Measurements from ENCODE around the gene OR8K5. TPM values are rescaled to one million over a fixed set of nuclear protein-coding genes. Genes with fewer than 3 reads are reported as not detected.
"Not testable (repeated sequence)": the region's sequence is repeated elsewhere in the genome, so short reads cannot be mapped to it uniquely, and the experiment has no call there.

Gene OR8K5
- total RNA-seq, 1 experiment from 2014 or later, result not detected

- POLR2A ChIA-PET, result no interaction called here
- no peak overlapping the region for H3K4me2 ChIP-seq (ENCODE audit: low read length)
- peaks cover 4 to 6% of the 10 kb centered on the region in 2 experiments; a peak in 2 of 4 replicates for H3K9me3 ChIP-seq (ENCODE audit: control insufficient read depth in 1 of 2, insufficient read depth in 1 of 2, low read depth in 1 of 2, low read length in 2 of 2)
- BruUV-seq (replicated peaks), result no TSS peak
- no peaks in the 10 kb centered on the region for H3K36me3 ChIP-seq (ENCODE audit: control insufficient read depth in 1 of 2, insufficient read depth in 2 of 2, low read length in 2 of 2)
- H2AFZ ChIP-seq (ENCODE audit: low read depth, low read length, poor library complexity, severe bottlenecking), result no peak overlapping the region
- no peaks in the 10 kb centered on the region for H3K27me3 ChIP-seq (ENCODE audit: insufficient read depth, low read length)
- no peaks in the 10 kb centered on the region for H4K20me1 ChIP-seq (ENCODE audit: insufficient read depth)
- TF ChIP-seq POLR2AphosphoS5 (IDR thresholded peaks at IDR 0.05; ENCODE audit: low read depth, low read length) (no peak), RAD21 (IDR thresholded peaks at IDR 0.05; ENCODE audit: low read depth) (no peak), EZH2 (IDR thresholded peaks at IDR 0.05) (no peak), POLR2A (IDR thresholded peaks at IDR 0.05; ENCODE audit: borderline replicate concordance, extremely low read depth, insufficient read depth, insufficient read length) (no peak), YY1 (IDR thresholded peaks at IDR 0.05; ENCODE audit: extremely low read depth, insufficient replicate concordance, low read depth, low read length) (no peak), ELF1 (IDR thresholded peaks at IDR 0.05; ENCODE audit: borderline replicate concordance, low read depth) (no peak), ZNF274 (IDR thresholded peaks at IDR 0.05; ENCODE audit: low read depth, low read length) (no peak), SP1 (IDR thresholded peaks at IDR 0.05; ENCODE audit: low read depth) (no peak)
- TF ChIP-seq, protein P1, sequence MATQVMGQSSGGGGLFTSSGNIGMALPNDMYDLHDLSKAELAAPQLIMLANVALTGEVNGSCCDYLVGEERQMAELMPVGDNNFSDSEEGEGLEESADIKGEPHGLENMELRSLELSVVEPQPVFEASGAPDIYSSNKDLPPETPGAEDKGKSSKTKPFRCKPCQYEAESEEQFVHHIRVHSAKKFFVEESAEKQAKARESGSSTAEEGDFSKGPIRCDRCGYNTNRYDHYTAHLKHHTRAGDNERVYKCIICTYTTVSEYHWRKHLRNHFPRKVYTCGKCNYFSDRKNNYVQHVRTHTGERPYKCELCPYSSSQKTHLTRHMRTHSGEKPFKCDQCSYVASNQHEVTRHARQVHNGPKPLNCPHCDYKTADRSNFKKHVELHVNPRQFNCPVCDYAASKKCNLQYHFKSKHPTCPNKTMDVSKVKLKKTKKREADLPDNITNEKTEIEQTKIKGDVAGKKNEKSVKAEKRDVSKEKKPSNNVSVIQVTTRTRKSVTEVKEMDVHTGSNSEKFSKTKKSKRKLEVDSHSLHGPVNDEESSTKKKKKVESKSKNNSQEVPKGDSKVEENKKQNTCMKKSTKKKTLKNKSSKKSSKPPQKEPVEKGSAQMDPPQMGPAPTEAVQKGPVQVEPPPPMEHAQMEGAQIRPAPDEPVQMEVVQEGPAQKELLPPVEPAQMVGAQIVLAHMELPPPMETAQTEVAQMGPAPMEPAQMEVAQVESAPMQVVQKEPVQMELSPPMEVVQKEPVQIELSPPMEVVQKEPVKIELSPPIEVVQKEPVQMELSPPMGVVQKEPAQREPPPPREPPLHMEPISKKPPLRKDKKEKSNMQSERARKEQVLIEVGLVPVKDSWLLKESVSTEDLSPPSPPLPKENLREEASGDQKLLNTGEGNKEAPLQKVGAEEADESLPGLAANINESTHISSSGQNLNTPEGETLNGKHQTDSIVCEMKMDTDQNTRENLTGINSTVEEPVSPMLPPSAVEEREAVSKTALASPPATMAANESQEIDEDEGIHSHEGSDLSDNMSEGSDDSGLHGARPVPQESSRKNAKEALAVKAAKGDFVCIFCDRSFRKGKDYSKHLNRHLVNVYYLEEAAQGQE (IDR thresholded peaks at IDR 0.05; ENCODE audit: low read depth), result no peak
- H3K9me2 ChIP-seq (ENCODE audit: insufficient read depth), result no peaks in the 10 kb centered on the region
- H3K27ac ChIP-seq (ENCODE audit: low read depth, low read length), result no peak overlapping the region
- H3K9ac ChIP-seq (ENCODE audit: low read length), result no peak overlapping the region
- H3K79me2 ChIP-seq (ENCODE audit: insufficient read depth, low read length), result no peaks in the 10 kb centered on the region
- ATAC-seq (no peak), DNase-seq (ENCODE audit: low read depth, low spot score) (no peak)
- RAD21 ChIA-PET (ENCODE audit: low non-redundant PET in 1 of 2, low total read pairs in 2 of 2, uncharacterized antibody in 2 of 2, unreplicated experiment in 2 of 2), result no interaction called here
- CTCF ChIA-PET, result no interaction called here
- no peaks in the 10 kb centered on the region for H3K4me1 ChIP-seq (ENCODE audit: control insufficient read depth in 1 of 2, insufficient read depth in 2 of 2, low read length in 2 of 2)
- intact Hi-C loops (cut with micrococcal nuclease), result no loop called here
- no peak overlapping the region for H3K4me3 ChIP-seq (replicated peaks in 1 of 2; ENCODE audit: low read depth in 1 of 2, low read length in 2 of 2)
These were observed 8.7 kb downstream of the OR8K5 start for GRCh38 chr11:56151376-56151775.

GRCh38 chr11:56143681-56144080 is 16.4 kb downstream of the OR8K5 start:
- H3K4me2 ChIP-seq (ENCODE audit: low read length); H3K79me2 ChIP-seq (ENCODE audit: insufficient read depth, low read length); H4K20me1 ChIP-seq (ENCODE audit: insufficient read depth); CTCF ChIA-PET; H2AFZ ChIP-seq (ENCODE audit: low read depth, low read length, poor library complexity, severe bottlenecking); POLR2A ChIA-PET; RAD21 ChIA-PET (ENCODE audit: low non-redundant PET in 1 of 2, low total read pairs in 2 of 2, uncharacterized antibody in 2 of 2, unreplicated experiment in 2 of 2); H3K36me3 ChIP-seq (ENCODE audit: control insufficient read depth in 1 of 2, insufficient read depth in 2 of 2, low read length in 2 of 2); H3K27ac ChIP-seq (ENCODE audit: low read depth, low read length); H3K4me1 ChIP-seq (ENCODE audit: control insufficient read depth in 1 of 2, insufficient read depth in 2 of 2, low read length in 2 of 2); BruUV-seq (replicated peaks); H3K27me3 ChIP-seq (ENCODE audit: insufficient read depth, low read length); ATAC-seq; H3K9me3 ChIP-seq (ENCODE audit: control insufficient read depth in 1 of 2, insufficient read depth in 1 of 2, low read depth in 1 of 2, low read length in 2 of 2); H3K4me3 ChIP-seq (replicated peaks in 1 of 2; ENCODE audit: low read depth in 1 of 2, low read length in 2 of 2); H3K9me2 ChIP-seq (ENCODE audit: insufficient read depth); H3K9ac ChIP-seq (ENCODE audit: low read length); intact Hi-C loops (cut with micrococcal nuclease); DNase-seq (ENCODE audit: low read depth, low spot score): not testable (repeated sequence)

Measured in HCT116 (cell line).